Vagina (tissue), 2 donors: Measurements from ENCODE around the gene EYA4. TPM values are rescaled to one million over a fixed set of nuclear protein-coding genes. Genes with fewer than 3 reads are reported as not detected.

Source experiments
- DNase-seq, 2 donors: peaks; one replicate each; pipeline ENCODE4 v3.0.0-alpha.2; 2017; ENCODE audit errors: extremely low spot score in 2 of 2
- H3K27ac ChIP-seq: fragments of 200-600 bp; sonication (generic); one replicate; pipeline ENCODE4 v1.5.1; 2019
- H3K27me3 ChIP-seq: fragments of 200-600 bp; sonication (generic); one replicate; pipeline ENCODE4 v1.5.1; 2019
- H3K36me3 ChIP-seq, 2 donors: fragments of 200-600 bp; sonication (generic); one replicate each; pipeline ENCODE4 v1.5.1; 2017 to 2019
- H3K4me1 ChIP-seq: fragments of 200-600 bp; sonication (generic); one replicate; pipeline ENCODE4 v1.5.1; 2019
- H3K4me3 ChIP-seq, 2 donors: fragments of 200-600 bp; sonication (generic); 1 replicate in 1 of 2; 2 replicates in 1 of 2; pipeline ENCODE4 v1.5.1; 2016 to 2019
- H3K9me3 ChIP-seq: fragments of 200-600 bp; sonication (generic); one replicate; pipeline ENCODE4 v1.5.1; 2019
- CTCF ChIP-seq, 3 experiments: fragments of 450-650 bp in 2 of 3; fragments of 200-600 bp in 1 of 3; sonication (generic) in 1 of 3; IDR thresholded peaks; one replicate each; pipeline ENCODE4 v1.5.1; 2017 to 2019; ENCODE audit warnings: antibody characterized with exemption in 3 of 3, mild to moderate bottlenecking in 2 of 3, moderate library complexity in 2 of 3
- POLR2A ChIP-seq, 2 donors: fragments of 450-650 bp; IDR thresholded peaks; one replicate each; pipeline ENCODE4 v1.6.1; 2017; ENCODE audit warnings: antibody characterized with exemption in 2 of 2, mild to moderate bottlenecking in 2 of 2, moderate library complexity in 2 of 2
- POLR2AphosphoS5 ChIP-seq, 2 donors: sonication (generic); formaldehyde crosslinking; IDR thresholded peaks; one replicate each; pipeline ENCODE4 v1.9.0; 2017; ENCODE audit warnings: antibody characterized with exemption in 2 of 2, mild to moderate bottlenecking in 2 of 2, low read depth in 1 of 2; ENCODE audit not compliant: insufficient read depth in 1 of 2
- intact Hi-C: fragments of 100-400 bp; cut with DNase I; formaldehyde crosslinking; loops from one replicate; pipeline ENCODE4 v1.15.1; 2023
- total RNA-seq: library from RNA; depleted of rRNA; stranded (reverse); fragments of >200 nt; gene quantifications from one replicate; pipeline ENCODE4 v1.2.3, GENCODE V29; 2016

EYA4 gene
- total RNA-seq, 1 donor from 2014 or later = 18.7 TPM

- Histone ChIP-seq H3K27ac (no peak overlapping the region), H3K36me3 (no peaks in the 10 kb centered on the region), H3K4me3 (no peak overlapping the region), H3K27me3 (no peaks in the 10 kb centered on the region), H3K9me3 (no peaks in the 10 kb centered on the region), H3K4me1 (no peaks in the 10 kb centered on the region)
- TF ChIP-seq CTCF (IDR thresholded peaks at IDR 0.05) = no peak
- no peak for TF ChIP-seq POLR2AphosphoS5 (IDR thresholded peaks at IDR 0.05; ENCODE audit: insufficient read depth in 1 of 2, low read depth in 1 of 2)
- no peak for TF ChIP-seq POLR2A (IDR thresholded peaks at IDR 0.05)
- no peak for DNase-seq
- intact Hi-C loops = no loop called here
Measured at GRCh38 chr6:133555685-133556084, 314.5 kb downstream of the EYA4 start.

GRCh38 chr6:133559926-133560325 is 318.8 kb downstream of the EYA4 start:
- Histone ChIP-seq H3K27me3 (no peaks in the 10 kb centered on the region), H3K9me3 (no peaks in the 10 kb centered on the region), H3K27ac (no peak overlapping the region), H3K4me3 (no peak overlapping the region), H3K36me3 (no peaks in the 10 kb centered on the region), H3K4me1 (no peaks in the 10 kb centered on the region)
- TF ChIP-seq CTCF (IDR thresholded peaks at IDR 0.05) (no peak), POLR2AphosphoS5 (IDR thresholded peaks at IDR 0.05; ENCODE audit: insufficient read depth in 1 of 2, low read depth in 1 of 2) (no peak), POLR2A (IDR thresholded peaks at IDR 0.05) (no peak)
- DNase-seq = no peak
- intact Hi-C loops = loop anchor here (10.0 kb wide), 1 partner anchor 545 kb away; no protein-coding TSS in a partner anchor

GRCh38 chr6:133567636-133568035 is 326.5 kb downstream of the EYA4 start:
- Histone ChIP-seq H3K4me3 (no peak overlapping the region), H3K9me3 (no peaks in the 10 kb centered on the region), H3K4me1 (peaks cover 15% of the 10 kb centered on the region), H3K36me3 (no peaks in the 10 kb centered on the region), H3K27me3 (no peaks in the 10 kb centered on the region), H3K27ac (no peak overlapping the region)
- no peak for DNase-seq
- no peak for TF ChIP-seq POLR2AphosphoS5 (IDR thresholded peaks at IDR 0.05; ENCODE audit: insufficient read depth in 1 of 2, low read depth in 1 of 2)
- TF ChIP-seq CTCF (IDR thresholded peaks at IDR 0.05) = no peak
- TF ChIP-seq POLR2A (IDR thresholded peaks at IDR 0.05) = no peak
- intact Hi-C loops = loop anchor here (1.0 to 10.0 kb wide), 2 partner anchors 352 to 537 kb away; no protein-coding TSS in a partner anchor

GRCh38 chr6:133568970-133569889 is 328.1 kb downstream of the EYA4 start:
- TF ChIP-seq CTCF (IDR thresholded peaks at IDR 0.05) = peak; percentile 87 to 97 (median 90)
- peak in 1 of 2 donors; percentile 11 for TF ChIP-seq POLR2AphosphoS5 (IDR thresholded peaks at IDR 0.05; ENCODE audit: insufficient read depth in 1 of 2, low read depth in 1 of 2)
- no peak for TF ChIP-seq POLR2A (IDR thresholded peaks at IDR 0.05)
- no peaks in the 10 kb centered on the region for H3K27me3 ChIP-seq
- H3K27ac ChIP-seq = peak overlapping the region; percentile 47
- DNase-seq = no peak
- no peaks in the 10 kb centered on the region for H3K36me3 ChIP-seq
- intact Hi-C loops = loop anchor here (1.0 to 10.0 kb wide), 2 partner anchors 350 to 536 kb away; no protein-coding TSS in a partner anchor
- H3K4me1 ChIP-seq = peaks cover 15% of the 10 kb centered on the region
- peak overlapping the region; percentile 26 to 32 for H3K4me3 ChIP-seq
- no peaks in the 10 kb centered on the region for H3K9me3 ChIP-seq

GRCh38 chr6:133571681-133572080 is 330.5 kb downstream of the EYA4 start:
- TF ChIP-seq POLR2AphosphoS5 (IDR thresholded peaks at IDR 0.05; ENCODE audit: insufficient read depth in 1 of 2, low read depth in 1 of 2) = no peak
- no peak for TF ChIP-seq CTCF (IDR thresholded peaks at IDR 0.05)
- no peak for TF ChIP-seq POLR2A (IDR thresholded peaks at IDR 0.05)
- Histone ChIP-seq H3K4me3 (no peak overlapping the region), H3K27ac (no peak overlapping the region), H3K27me3 (no peaks in the 10 kb centered on the region), H3K36me3 (no peaks in the 10 kb centered on the region), H3K4me1 (peaks cover 15% of the 10 kb centered on the region), H3K9me3 (no peaks in the 10 kb centered on the region)
- intact Hi-C loops = no loop called here
- no peak for DNase-seq
